Activated naive CD4-positive, alpha-beta T cell treated with anti-CD3 and anti-CD28 coated beads, Interleukin-2, amount 10 ng/mL, durations not matched to agents 5 hours and 36 hours (primary cell): ENCODE data around the gene TMEM221. TPM values are rescaled to one million over a fixed set of nuclear protein-coding genes. Genes with fewer than 3 reads are reported as not detected.

Experiments used
- total RNA-seq, 2 experiments: library from RNA; stranded (reverse); gene quantifications; one replicate each; pipeline ENCODE4 v1.2.3, GENCODE V29; 2021

TMEM221 gene
- not detected for total RNA-seq

DNA sequence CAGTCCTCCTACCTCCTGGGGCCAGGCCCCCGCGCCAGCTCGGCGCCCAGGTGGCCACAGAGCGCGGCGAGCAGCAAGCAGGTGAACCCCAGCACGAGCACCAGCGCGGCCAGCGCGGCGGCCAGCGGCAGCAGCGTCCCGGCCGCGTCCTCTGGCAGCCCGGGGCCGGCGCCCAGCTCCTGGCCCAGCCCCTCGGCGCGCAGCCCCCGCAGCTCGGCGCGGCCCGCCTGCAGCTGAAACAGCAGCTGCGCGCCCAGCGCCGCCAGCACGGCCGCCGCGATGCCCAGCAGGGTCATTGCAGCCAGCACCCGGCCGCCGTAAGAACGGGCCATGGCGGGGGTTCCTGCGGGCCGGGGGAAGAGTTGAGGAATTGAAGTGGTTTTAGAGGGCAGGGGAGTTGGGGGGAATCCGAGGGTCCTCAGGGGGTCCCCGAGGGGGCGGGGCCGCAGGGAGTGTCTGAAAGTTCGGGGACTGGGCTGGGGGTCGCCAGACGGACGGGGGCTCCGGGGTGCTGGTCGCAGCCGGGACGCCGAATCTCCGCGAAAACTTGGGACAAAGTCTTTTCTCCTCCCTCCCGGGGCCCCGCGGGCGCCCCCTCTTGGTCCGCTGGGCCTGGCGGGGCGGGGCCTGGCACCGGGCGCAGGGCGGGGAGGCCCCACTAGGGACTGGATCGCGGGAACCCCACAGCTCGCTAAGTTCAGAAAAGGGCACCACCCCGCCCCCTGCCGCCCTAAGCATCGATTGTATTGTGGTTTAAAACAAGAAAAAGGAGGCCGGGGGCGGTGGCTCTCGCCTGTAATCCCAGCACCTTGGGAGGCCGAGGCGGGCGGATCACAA is at the start of gene TMEM221:
TMEM221 (minus strand) TSS at position 538 of the 837 bp plus-strand sequence; CDS start at position 332, 206 bp downstream.

DNA sequence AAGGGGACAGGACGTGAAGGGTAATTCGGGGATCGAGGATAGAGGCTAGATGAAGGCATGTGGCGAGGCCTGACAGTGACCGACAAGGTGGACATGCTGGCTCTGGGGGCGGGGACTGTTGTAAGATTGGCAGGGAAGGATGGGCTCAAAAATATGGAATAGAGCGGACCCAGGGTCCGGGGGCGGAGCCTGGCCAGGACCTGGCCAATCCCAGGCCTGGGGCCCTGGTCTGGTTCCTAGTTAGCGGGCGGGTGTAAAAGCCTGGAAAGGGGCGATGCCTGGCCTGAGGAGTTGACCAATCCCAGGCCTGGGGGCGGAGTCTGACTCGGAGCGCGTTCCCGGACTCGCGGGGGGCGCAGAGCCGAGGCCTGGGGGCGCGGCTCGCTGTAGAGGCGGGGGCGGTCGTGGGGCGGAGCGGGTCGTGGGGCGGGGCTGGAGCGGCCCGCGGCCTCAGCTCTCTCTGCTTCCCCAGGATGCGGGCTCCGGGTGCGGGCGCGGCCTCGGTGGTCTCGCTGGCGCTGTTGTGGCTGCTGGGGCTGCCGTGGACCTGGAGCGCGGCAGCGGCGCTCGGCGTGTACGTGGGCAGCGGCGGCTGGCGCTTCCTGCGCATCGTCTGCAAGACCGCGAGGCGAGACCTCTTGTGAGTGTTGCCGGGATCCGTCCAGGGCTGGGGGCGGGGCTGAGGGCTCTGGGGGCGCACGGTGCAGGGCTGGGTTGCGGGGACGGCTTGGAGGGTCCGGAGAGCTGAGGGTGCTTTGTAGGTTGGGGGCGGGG is 21.8 kb upstream of the TMEM221 start, which contains the start of gene SLC27A1:
SLC27A1 (plus strand) TSS at position 457 of the 774 bp plus-strand sequence; CDS start at position 474, 17 bp downstream.

DNA sequence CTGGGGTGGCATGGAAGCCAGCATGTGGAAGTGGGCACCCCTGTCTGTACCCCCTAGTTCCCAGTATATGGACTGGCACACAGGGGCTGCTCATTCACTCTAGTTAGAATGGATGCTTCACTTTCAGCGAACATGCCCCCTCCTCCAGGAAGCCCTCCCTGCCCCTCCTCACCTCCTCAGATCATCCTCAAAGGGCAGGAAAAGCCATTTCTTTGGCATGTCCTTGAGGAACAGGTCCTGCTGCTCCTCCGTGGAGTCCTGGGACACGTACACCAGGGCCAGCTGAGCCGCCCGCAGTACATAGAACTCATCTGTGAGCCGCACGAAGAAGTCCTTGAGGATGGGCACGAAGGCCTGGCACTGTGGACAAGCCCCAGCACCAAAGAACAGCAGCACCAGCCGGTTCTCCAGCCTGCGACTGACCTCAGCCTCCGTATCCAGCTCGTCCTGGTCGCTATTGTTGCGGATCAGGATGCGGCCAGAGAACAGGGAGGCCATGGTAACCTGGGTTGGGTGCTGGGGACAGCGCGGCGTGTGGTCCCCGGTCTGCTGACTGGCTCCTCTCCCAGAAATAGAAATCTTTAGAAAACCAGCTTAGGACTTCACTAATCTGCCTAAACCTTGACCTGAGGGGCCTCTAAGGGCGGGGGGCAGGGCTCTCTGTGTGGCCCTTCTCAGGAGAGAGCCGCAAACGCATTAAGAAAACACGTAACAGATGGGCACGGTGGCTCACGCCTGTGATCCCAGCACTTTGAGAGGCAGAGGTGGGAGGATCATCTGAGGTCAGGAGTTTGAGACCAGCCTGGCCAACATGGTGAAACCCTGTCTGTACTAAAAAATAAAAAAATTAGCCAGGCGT is 12.1 kb upstream of the TMEM221 start, which contains the start of gene NXNL1:
NXNL1 (minus strand) TSS at position 555 of the 859 bp plus-strand sequence; CDS start at position 498, 57 bp downstream.

DNA sequence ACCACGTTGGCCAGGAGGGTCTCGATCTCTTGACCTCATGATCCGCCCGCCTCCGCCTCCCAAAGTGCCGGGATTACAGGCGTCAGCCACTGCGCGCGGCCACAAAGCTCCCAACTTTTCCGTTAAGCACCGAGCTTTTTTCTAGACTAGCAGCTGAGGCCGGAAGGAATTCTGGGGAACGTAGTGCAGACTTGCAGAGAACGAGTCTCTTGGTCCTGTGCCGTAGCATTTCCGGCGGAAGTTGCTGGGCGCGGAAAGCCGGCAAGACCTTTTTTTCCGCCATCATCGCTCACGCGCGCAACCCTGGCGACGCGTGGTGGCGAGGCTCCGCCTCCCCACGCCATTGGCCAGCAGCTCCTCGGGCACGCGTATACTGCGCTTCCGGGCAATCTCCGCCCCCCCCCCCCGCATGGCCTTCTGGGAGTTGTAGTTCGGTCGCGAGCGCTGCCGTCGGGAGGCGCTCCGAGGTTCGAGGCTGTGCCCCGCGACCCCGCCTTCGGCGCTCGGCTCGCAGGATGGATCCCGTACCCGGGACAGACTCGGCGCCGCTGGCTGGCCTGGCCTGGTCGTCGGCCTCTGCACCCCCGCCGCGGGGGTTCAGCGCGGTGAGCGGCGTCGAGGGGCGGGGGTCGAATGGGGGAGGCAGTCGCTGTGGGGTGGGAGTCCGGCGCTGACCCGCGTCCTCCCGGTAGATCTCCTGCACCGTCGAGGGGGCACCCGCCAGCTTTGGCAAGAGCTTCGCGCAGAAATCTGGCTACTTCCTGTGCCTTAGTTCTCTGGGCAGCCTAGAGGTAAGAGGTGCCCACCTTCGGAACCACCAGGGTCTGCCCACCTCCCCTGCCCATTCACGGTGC is 28.6 kb downstream of the TMEM221 start, which contains the start of gene MVB12A:
MVB12A (plus strand) TSS at position 427 of the 854 bp plus-strand sequence; CDS start at position 516, 89 bp downstream.

DNA sequence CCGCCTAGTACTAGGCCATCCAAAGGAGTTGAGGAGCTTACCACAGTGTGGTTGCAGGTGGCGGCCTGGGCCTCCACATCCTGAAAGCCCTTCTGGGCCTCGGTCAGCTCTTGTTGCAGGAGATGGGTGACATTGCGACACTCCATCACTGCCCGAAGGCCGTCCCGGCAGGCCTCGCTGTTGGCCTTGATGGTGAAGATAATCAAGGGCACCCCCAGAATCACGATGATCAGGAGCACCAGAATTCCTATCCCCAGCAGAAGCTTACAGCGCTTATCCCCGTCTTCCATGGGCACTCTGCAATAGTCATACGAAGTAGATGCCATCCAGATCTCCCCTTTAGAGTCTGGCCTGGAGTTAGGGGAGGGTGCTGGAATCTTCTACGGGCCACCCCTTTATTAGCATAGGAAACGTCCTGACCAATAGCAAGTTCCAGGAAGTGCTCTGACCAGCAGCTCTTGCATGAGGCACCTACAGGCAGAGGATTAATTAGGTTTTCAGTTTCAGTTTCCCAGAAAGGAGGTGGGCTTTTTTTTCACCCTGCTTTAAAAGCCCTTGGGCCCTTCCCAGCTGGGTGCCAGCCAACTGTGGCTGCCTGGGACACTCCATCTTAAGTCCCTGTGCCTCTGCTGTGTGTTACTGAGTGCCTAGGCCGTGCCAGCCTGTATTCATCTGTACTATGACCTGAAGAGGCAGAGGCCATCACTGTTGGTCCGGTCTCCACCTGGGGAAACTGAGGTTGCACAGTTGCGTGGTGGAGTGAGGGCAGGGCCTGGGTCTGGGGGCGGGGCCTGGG is 43.0 kb downstream of the TMEM221 start, which contains the start of gene BST2:
BST2 (minus strand) TSS at position 381 of the 796 bp plus-strand sequence; CDS start at position 326, 55 bp downstream.

DNA sequence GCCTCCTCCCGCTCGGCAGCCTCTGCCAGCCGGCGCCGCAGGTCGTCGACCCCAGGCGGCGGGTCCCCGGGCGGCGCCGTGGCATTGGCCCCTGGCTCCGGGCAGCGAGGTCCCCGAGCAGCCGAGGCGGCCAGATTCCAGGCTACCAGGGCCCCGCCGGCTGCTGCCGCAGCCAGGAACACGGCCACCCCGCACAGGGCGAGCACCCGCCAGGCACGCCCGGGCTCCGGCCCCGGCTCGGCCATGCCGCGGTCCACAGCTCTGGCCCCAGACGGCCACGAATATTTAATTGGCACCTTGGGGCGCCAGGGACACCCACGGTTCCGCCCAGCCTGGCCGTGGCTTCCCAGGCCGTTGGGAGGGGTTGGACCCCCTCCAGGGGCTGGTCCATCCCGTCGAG is 54.6 kb downstream of the TMEM221 start, which contains the start of gene CCDC194:
CCDC194 (minus strand) TSS at position 283 of the 400 bp plus-strand sequence; CDS start at position 245, 38 bp downstream.

Other genes with a start within 250 kb of the TMEM221 start
- 10 to 100 TPM; 29.3 to 32.3 TPM for gene USE1, start 233.3 kb downstream of the TMEM221 start, total RNA-seq
- gene OCEL1, start 222.4 kb downstream of the TMEM221 start, total RNA-seq = 10 to 100 TPM; 29.0 to 32.4 TPM
- 1 to 10 TPM; 7.8 to 9.0 TPM for gene NR2F6, start 202.7 kb downstream of the TMEM221 start, total RNA-seq
- under 1 TPM; 0.26 to 0.66 TPM for gene USHBP1, start 183.9 kb downstream of the TMEM221 start, total RNA-seq
- 10 to 100 TPM; 97.6 to 98.3 TPM for gene BABAM1, start 181.2 kb downstream of the TMEM221 start, total RNA-seq
- 1 to 10 TPM; 7.0 to 8.2 TPM for gene ANKLE1, start 166.8 kb downstream of the TMEM221 start, total RNA-seq
- 1 to 10 TPM; 9.2 to 9.6 TPM for gene ABHD8, start 145.2 kb downstream of the TMEM221 start, total RNA-seq
- gene MRPL34, start 142.8 kb downstream of the TMEM221 start, total RNA-seq = 10 to 100 TPM; 81.9 to 94.5 TPM
- gene DDA1, start 139.1 kb downstream of the TMEM221 start, total RNA-seq = 10 to 100 TPM; 47.2 to 52.9 TPM
- gene ANO8, start 113.8 kb downstream of the TMEM221 start, total RNA-seq = 10 to 100 TPM; 16.6 to 17.4 TPM
- gene GTPBP3, start 111.1 kb downstream of the TMEM221 start, total RNA-seq = 10 to 100 TPM; 35.2 to 36.5 TPM
- gene PLVAP, start 71.3 kb downstream of the TMEM221 start, total RNA-seq = under 1 TPM in 1 of 2 experiments, not detected in 1; 0.43 TPM
- gene CCDC194, start 54.5 kb downstream of the TMEM221 start, total RNA-seq = 1 to 10 TPM; 2.1 to 2.2 TPM
- gene BST2, start 43.0 kb downstream of the TMEM221 start, total RNA-seq = 100 to 1,000 TPM; 104 to 111 TPM
- 10 to 100 TPM; 38.8 to 39.2 TPM for gene MVB12A, start 28.6 kb downstream of the TMEM221 start, total RNA-seq
- gene NXNL1, start 12.3 kb upstream of the TMEM221 start, total RNA-seq = not detected
- gene SLC27A1, start 21.9 kb upstream of the TMEM221 start, total RNA-seq = 1 to 10 TPM; 4.7 to 5.4 TPM
- gene PGLS, start 63.0 kb upstream of the TMEM221 start, total RNA-seq = 100 to 1,000 TPM; 100 to 104 TPM
- 10 to 100 TPM; 52.0 to 54.4 TPM for gene COLGALT1, start 107.0 kb upstream of the TMEM221 start, total RNA-seq
- gene UNC13A, start 239.7 kb upstream of the TMEM221 start, total RNA-seq = under 1 TPM; 0.05 to 0.08 TPM